K562 (cell line): ENCODE results near the gene CRELD2. TPM values are rescaled to one million over a fixed set of nuclear protein-coding genes. Genes with fewer than 3 reads are reported as not detected.

ENCODE experiments used
- DPF2 ChIP-seq: fragments of 450-650 bp; IDR thresholded peaks from 2 replicates; pipeline ENCODE4 v1.6.1; 2016
- EGR1 ChIP-seq: fragments of 450-650 bp; conservative IDR thresholded peaks from 2 replicates; pipeline ENCODE4 v1.6.1; 2017; ENCODE audit warnings: mild to moderate bottlenecking
- ELF1 ChIP-seq: fragments of 200-800 bp; sonication (Bioruptor generic); IDR thresholded peaks from 2 replicates; pipeline ENCODE4 v1.6.1; 2016; ENCODE audit warnings: missing genetic modification characterization, missing compliant biosample characterization
- ETV6 ChIP-seq, 3 experiments: fragments of 150-350 bp in 1 of 3; sonication (generic) in 1 of 3; formaldehyde crosslinking in 1 of 3; IDR thresholded peaks; 2 replicates each; pipeline versions ENCODE4 v1.6.1 to v1.8.0; 2014 to 2022; ENCODE audit warnings: borderline replicate concordance in 2 of 3, low read depth in 2 of 3, antibody characterized with exemption in 1 of 3, low read length in 1 of 3, mild to moderate bottlenecking in 1 of 3, missing genetic modification reagents in 1 of 3
- GATAD2A ChIP-seq: fragments of 450-650 bp; IDR thresholded peaks from 2 replicates; pipeline ENCODE4 v1.6.1; 2017
- HDAC3 ChIP-seq: fragments of 450-650 bp; IDR thresholded peaks from 2 replicates; pipeline ENCODE4 v1.6.1; 2018; ENCODE audit warnings: borderline replicate concordance, mild to moderate bottlenecking, moderate library complexity; ENCODE audit not compliant: partially characterized antibody
- ID3 ChIP-seq, 2 experiments: fragments of 250-450 bp in 1 of 2; fragments of 450-650 bp in 1 of 2; sonication (Bioruptor Pico) in 1 of 2; IDR thresholded peaks; 2 replicates each; pipeline versions ENCODE4 v1.6.1 to v1.8.0; 2016 to 2021; ENCODE audit warnings: mild to moderate bottlenecking in 2 of 2, moderate library complexity in 2 of 2, missing compliant biosample characterization in 1 of 2, missing genetic modification characterization in 1 of 2
- KLF6 ChIP-seq: fragments of 250-450 bp; sonication (Bioruptor Pico); IDR thresholded peaks from 2 replicates; pipeline ENCODE4 v1.4.0; 2020; ENCODE audit warnings: mild to moderate bottlenecking, moderate library complexity, borderline replicate concordance
- MEF2D ChIP-seq: conservative IDR thresholded peaks from 2 replicates; pipeline ENCODE4 v1.6.1; 2016; ENCODE audit warnings: low read depth, missing genetic modification characterization, missing compliant biosample characterization
- PHTF2 ChIP-seq: fragments of 250-450 bp; sonication (Bioruptor Pico); IDR thresholded peaks from 2 replicates; pipeline ENCODE4 v1.5.0; 2021; ENCODE audit warnings: mild to moderate bottlenecking
- SMAD1 ChIP-seq: fragments of 150-350 bp; IDR thresholded peaks from 2 replicates; pipeline ENCODE4 v1.6.1; 2014; ENCODE audit warnings: low read length, low read depth; ENCODE audit not compliant: partially characterized antibody
- SMAD3 ChIP-seq: fragments of 450-650 bp; formaldehyde crosslinking; conservative IDR thresholded peaks from 2 replicates; pipeline ENCODE4 v1.4.0; 2020; ENCODE audit warnings: mild to moderate bottlenecking
- SMARCE1 ChIP-seq: fragments of 450-650 bp; IDR thresholded peaks from 2 replicates; pipeline ENCODE4 v1.7.1; 2016; ENCODE audit warnings: mild to moderate bottlenecking
- ZBTB2 ChIP-seq: fragments of 450-650 bp; IDR thresholded peaks from 2 replicates; pipeline ENCODE4 v1.6.1; 2016; ENCODE audit warnings: antibody characterized with exemption
- ZC3H11A ChIP-seq: IDR thresholded peaks from 2 replicates; pipeline ENCODE4 v1.6.1; 2012; ENCODE audit warnings: low read depth, low read length, improper control_type of control experiment
- ZNF140 ChIP-seq: fragments of 250-450 bp; sonication (Bioruptor Pico); IDR thresholded peaks from 2 replicates; pipeline ENCODE4 v1.8.0; 2021; ENCODE audit warnings: moderate library complexity, mild to moderate bottlenecking, inconsistent platforms
- ZNF584 ChIP-seq: fragments of 200-800 bp; sonication (Bioruptor generic); IDR thresholded peaks from 2 replicates; pipeline ENCODE4 v1.6.1; 2016; ENCODE audit warnings: low read depth, mild to moderate bottlenecking, missing genetic modification characterization, missing compliant biosample characterization
- polyA plus RNA-seq, 8 experiments: library from polyadenylated mRNA; depleted of rRNA in 4 of 8; stranded (reverse) in 5 of 8; unstranded in 3 of 8; fragments of >200 nt; fragmentation: Nextera tagmentation in 2 of 8; fragmentation: Illumina TruSeq in 1 of 8; extraction: Ambion mirVana in 2 of 8; extraction: Trizol in 1 of 8; gene quantifications; 2 replicates each; pipeline versions ENCODE4 v1.2.1 to v1.2.3, GENCODE V29; 2011 to 2014; ENCODE audit warnings: inconsistent platforms in 1 of 8, missing spikeins in 1 of 8
- total RNA-seq, 7 experiments: library from RNA; depleted of rRNA in 6 of 7; stranded (reverse); fragments of >200 nt in 6 of 7; fragmentation: Illumina TruSeq in 2 of 7; extraction: Trizol in 2 of 7; gene quantifications; 2 replicates each; pipeline versions ENCODE4 v1.2.1 to v1.2.3, GENCODE V29; 2011 to 2021; ENCODE audit warnings: low replicate concordance in 1 of 7
- TF ChIP-seq, protein P1 (sequence below), 3 experiments: IDR thresholded peaks in 2 of 3; conservative IDR thresholded peaks in 1 of 3; 2 replicates each; pipeline ENCODE4 v1.5.1; 2011 to 2012; ENCODE audit warnings: low read length in 3 of 3, mild to moderate bottlenecking in 3 of 3, control low read depth in 2 of 3, improper control_type of control experiment in 1 of 3, inconsistent platforms in 1 of 3, low read depth in 1 of 3, mixed read lengths in 1 of 3, moderate library complexity in 1 of 3; ENCODE audit not compliant: insufficient read depth in 2 of 3
- TF ChIP-seq, protein P2 (sequence below): fragments of 250-450 bp; sonication (Bioruptor Pico); IDR thresholded peaks from 2 replicates; pipeline ENCODE4 v1.4.0; 2020; ENCODE audit warnings: mild to moderate bottlenecking, moderate library complexity
- TF ChIP-seq, protein P3 (sequence below): fragments of 250-450 bp; sonication (Bioruptor Pico); IDR thresholded peaks from 2 replicates; pipeline ENCODE4 v1.8.0; 2022; ENCODE audit warnings: inconsistent platforms

Gene CRELD2
- total and polyA plus RNA-seq, 9 of the 15 experiments (the other 6 are each of a cell fraction or from before 2014, with no cell fraction given), result 0.96 to 25.3 (median 8.8) TPM

GRCh38 chr22:49960159-49961004, 41.9 kb downstream of the CRELD2 start, which contains the start of gene PIM3 (continued):
- TF ChIP-seq ZBTB2 (no peak), ZC3H11A (no peak), GATAD2A (no peak), KLF6 (CRISPR knock-in tag) (no peak), ZNF584 (CRISPR knock-in tag) (no peak), PHTF2 (CRISPR knock-in tag) (no peak), ETV6 (IDR thresholded peaks at IDR 0.05; ENCODE audit: borderline replicate concordance in 1 of 2, low read depth in 2 of 2, low read length in 1 of 2) (no peak), ETV6 (CRISPR knock-in tag; IDR thresholded peaks at IDR 0.05; ENCODE audit: borderline replicate concordance) (no peak), EGR1 (peak; percentile 46), ZNF140 (CRISPR knock-in tag) (no peak), SMAD3 (CRISPR knock-in tag) (no peak), SMARCE1 (no peak), MEF2D (tag) (no peak), SMAD1 (no peak), HDAC3 (no peak), ELF1 (tag) (peak; percentile 71), DPF2 (no peak), ID3 (CRISPR knock-in tag; IDR thresholded peaks at IDR 0.05) (no peak), ID3 (tag; IDR thresholded peaks at IDR 0.05) (no peak)
- TF ChIP-seq, protein P1, sequence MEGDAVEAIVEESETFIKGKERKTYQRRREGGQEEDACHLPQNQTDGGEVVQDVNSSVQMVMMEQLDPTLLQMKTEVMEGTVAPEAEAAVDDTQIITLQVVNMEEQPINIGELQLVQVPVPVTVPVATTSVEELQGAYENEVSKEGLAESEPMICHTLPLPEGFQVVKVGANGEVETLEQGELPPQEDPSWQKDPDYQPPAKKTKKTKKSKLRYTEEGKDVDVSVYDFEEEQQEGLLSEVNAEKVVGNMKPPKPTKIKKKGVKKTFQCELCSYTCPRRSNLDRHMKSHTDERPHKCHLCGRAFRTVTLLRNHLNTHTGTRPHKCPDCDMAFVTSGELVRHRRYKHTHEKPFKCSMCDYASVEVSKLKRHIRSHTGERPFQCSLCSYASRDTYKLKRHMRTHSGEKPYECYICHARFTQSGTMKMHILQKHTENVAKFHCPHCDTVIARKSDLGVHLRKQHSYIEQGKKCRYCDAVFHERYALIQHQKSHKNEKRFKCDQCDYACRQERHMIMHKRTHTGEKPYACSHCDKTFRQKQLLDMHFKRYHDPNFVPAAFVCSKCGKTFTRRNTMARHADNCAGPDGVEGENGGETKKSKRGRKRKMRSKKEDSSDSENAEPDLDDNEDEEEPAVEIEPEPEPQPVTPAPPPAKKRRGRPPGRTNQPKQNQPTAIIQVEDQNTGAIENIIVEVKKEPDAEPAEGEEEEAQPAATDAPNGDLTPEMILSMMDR (IDR thresholded peaks at IDR 0.05 in 2 of 3, conservative IDR thresholded peaks at IDR 0.05 in 1 of 3; ENCODE audit: insufficient read depth in 2 of 3, low read depth in 1 of 3, low read length in 3 of 3), result no peak
- TF ChIP-seq, protein P2, sequence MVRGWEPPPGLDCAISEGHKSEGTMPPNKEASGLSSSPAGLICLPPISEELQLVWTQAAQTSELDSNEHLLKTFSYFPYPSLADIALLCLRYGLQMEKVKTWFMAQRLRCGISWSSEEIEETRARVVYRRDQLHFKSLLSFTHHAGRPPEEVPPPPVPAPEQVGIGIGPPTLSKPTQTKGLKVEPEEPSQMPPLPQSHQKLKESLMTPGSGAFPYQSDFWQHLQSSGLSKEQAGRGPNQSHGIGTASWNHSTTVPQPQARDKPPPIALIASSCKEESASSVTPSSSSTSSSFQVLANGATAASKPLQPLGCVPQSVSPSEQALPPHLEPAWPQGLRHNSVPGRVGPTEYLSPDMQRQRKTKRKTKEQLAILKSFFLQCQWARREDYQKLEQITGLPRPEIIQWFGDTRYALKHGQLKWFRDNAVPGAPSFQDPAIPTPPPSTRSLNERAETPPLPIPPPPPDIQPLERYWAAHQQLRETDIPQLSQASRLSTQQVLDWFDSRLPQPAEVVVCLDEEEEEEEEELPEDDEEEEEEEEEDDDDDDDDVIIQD (CRISPR knock-in tag), result no peak
- TF ChIP-seq, protein P3, sequence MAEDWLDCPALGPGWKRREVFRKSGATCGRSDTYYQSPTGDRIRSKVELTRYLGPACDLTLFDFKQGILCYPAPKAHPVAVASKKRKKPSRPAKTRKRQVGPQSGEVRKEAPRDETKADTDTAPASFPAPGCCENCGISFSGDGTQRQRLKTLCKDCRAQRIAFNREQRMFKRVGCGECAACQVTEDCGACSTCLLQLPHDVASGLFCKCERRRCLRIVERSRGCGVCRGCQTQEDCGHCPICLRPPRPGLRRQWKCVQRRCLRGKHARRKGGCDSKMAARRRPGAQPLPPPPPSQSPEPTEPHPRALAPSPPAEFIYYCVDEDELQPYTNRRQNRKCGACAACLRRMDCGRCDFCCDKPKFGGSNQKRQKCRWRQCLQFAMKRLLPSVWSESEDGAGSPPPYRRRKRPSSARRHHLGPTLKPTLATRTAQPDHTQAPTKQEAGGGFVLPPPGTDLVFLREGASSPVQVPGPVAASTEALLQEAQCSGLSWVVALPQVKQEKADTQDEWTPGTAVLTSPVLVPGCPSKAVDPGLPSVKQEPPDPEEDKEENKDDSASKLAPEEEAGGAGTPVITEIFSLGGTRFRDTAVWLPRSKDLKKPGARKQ, result no peak
